Activated CD4-positive, alpha-beta T cell treated with anti-CD3 and anti-CD28 coated beads for 24 hours (primary cell): ENCODE data around the gene BCAP29.
"Not testable (repeated sequence)": the region's sequence is repeated elsewhere in the genome, so short reads cannot be mapped to it uniquely, and the experiment has no call there.

Source experiments
- DNase-seq, 2 donors: peaks; one replicate each; pipeline ENCODE4 v3.0.0-alpha.2; 2020; ENCODE audit warnings: low read depth in 2 of 2

The BCAP29 gene

GRCh38 chr7:107579885-107580715 lies at the start of gene BCAP29:
Gene BCAP29 (plus strand): TSS chr7:107580246. CDS start chr7:107580773, 527 bp downstream.
- DNase-seq = peak; percentile 49 to 51

GRCh38 chr7:107530751-107531150 lies 49.3 kb upstream of the BCAP29 start:
- DNase-seq = no peak

GRCh38 chr7:107534139-107534538 lies 45.9 kb upstream of the BCAP29 start:
- DNase-seq = no peak

GRCh38 chr7:107537228-107537627 lies 42.8 kb upstream of the BCAP29 start:
- DNase-seq = not testable (repeated sequence)

GRCh38 chr7:107538001-107538400 lies 42.0 kb upstream of the BCAP29 start:
- no peak for DNase-seq

GRCh38 chr7:107543338-107543993 lies 36.6 kb upstream of the BCAP29 start:
- no peak for DNase-seq

GRCh38 chr7:107544848-107545591 lies 35.0 kb upstream of the BCAP29 start:
- no peak for DNase-seq

- DNase-seq = no peak
Observed at GRCh38 chr7:107551936-107552335, 28.1 kb upstream of the BCAP29 start.

- DNase-seq = no peak
Observed at GRCh38 chr7:107555893-107556292, 24.2 kb upstream of the BCAP29 start.

GRCh38 chr7:107559864-107560263 lies 20.2 kb upstream of the BCAP29 start:
- DNase-seq = no peak

GRCh38 chr7:107560898-107561516 lies 19.0 kb upstream of the BCAP29 start:
- no peak for DNase-seq

- DNase-seq = no peak
Observed at GRCh38 chr7:107563081-107563774, 16.8 kb upstream of the BCAP29 start.

- peak; percentile 73 to 80 for DNase-seq
Observed at GRCh38 chr7:107563775-107564552, 16.1 kb upstream of the BCAP29 start, which contains the start of the genes COG5 and DUS4L. Gene COG5 (minus strand): TSS chr7:107563920. CDS start chr7:107563896, 24 bp downstream. Gene DUS4L (plus strand): TSS chr7:107563971. CDS start chr7:107567071, 3,100 bp downstream.

- DNase-seq = no peak
Observed at GRCh38 chr7:107564553-107565298, 15.3 kb upstream of the BCAP29 start.

- DNase-seq = no peak
Observed at GRCh38 chr7:107570298-107570697, 9.7 kb upstream of the BCAP29 start.

- no peak for DNase-seq
Observed at GRCh38 chr7:107573537-107573936, 6.5 kb upstream of the BCAP29 start.

- DNase-seq = no peak
Observed at GRCh38 chr7:107579554-107579884, 527 bp upstream of the BCAP29 start.

- DNase-seq = no peak
Observed at GRCh38 chr7:107580716-107581383, 804 bp downstream of the BCAP29 start.

- no peak for DNase-seq
Observed at GRCh38 chr7:107581387-107582013, 1.5 kb downstream of the BCAP29 start.
